ENCODE measurements around the gene TCEAL4. TPM values are rescaled to one million over a fixed set of nuclear protein-coding genes. Genes with fewer than 3 reads are reported as not detected.

TCEAL4 gene
- total RNA-seq, 1 donor from 2014 or later, result 95.5 TPM

GRCh38 chrX:103565197-103565596 is 20.1 kb upstream of the TCEAL4 start:
- TF ChIP-seq, protein P1, sequence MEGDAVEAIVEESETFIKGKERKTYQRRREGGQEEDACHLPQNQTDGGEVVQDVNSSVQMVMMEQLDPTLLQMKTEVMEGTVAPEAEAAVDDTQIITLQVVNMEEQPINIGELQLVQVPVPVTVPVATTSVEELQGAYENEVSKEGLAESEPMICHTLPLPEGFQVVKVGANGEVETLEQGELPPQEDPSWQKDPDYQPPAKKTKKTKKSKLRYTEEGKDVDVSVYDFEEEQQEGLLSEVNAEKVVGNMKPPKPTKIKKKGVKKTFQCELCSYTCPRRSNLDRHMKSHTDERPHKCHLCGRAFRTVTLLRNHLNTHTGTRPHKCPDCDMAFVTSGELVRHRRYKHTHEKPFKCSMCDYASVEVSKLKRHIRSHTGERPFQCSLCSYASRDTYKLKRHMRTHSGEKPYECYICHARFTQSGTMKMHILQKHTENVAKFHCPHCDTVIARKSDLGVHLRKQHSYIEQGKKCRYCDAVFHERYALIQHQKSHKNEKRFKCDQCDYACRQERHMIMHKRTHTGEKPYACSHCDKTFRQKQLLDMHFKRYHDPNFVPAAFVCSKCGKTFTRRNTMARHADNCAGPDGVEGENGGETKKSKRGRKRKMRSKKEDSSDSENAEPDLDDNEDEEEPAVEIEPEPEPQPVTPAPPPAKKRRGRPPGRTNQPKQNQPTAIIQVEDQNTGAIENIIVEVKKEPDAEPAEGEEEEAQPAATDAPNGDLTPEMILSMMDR (IDR thresholded peaks at IDR 0.05; ENCODE audit: unreplicated experiment), result no peak
- no peaks in the 10 kb centered on the region for H3K4me1 Mint-ChIP-seq (ENCODE audit: unreplicated experiment)
- H3K27me3 Mint-ChIP-seq (ENCODE audit: unreplicated experiment), result no peaks in the 10 kb centered on the region
- H3K4me3 Mint-ChIP-seq (ENCODE audit: unreplicated experiment), result no peak overlapping the region
- H3K36me3 Mint-ChIP-seq (ENCODE audit: low read depth, unreplicated experiment), result no peaks in the 10 kb centered on the region
- no peak for DNase-seq (ENCODE audit: low spot score)
- no peaks in the 10 kb centered on the region for H3K9me3 Mint-ChIP-seq (ENCODE audit: unreplicated experiment)
- H3K27ac Mint-ChIP-seq (ENCODE audit: unreplicated experiment), result no peak overlapping the region

DNA sequence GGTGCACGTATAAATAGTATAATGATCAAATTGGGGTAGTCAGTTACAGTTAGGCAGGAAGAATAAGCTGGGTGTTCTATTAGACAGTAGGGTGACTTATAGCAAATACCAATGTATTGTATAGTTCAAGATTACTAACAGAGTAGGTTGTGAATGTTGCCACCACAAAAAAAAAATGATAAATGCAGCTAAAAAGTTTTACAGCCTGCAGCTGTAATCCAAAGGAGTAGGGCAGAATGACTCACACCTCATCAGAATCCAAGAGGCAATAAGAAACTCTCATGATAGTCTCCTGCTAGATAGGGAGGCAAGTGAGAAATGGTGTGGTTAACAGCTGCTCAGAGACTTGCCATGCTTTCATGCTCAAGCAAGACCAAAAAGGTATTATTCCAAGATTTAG is 19.6 kb upstream of the TCEAL4 start:
- Mint-ChIP-seq H3K9me3 (ENCODE audit: unreplicated experiment) (no peaks in the 10 kb centered on the region), H3K4me1 (ENCODE audit: unreplicated experiment) (no peaks in the 10 kb centered on the region), H3K27ac (ENCODE audit: unreplicated experiment) (no peak overlapping the region), H3K27me3 (ENCODE audit: unreplicated experiment) (no peaks in the 10 kb centered on the region), H3K4me3 (ENCODE audit: unreplicated experiment) (no peak overlapping the region), H3K36me3 (ENCODE audit: low read depth, unreplicated experiment) (no peaks in the 10 kb centered on the region)
- TF ChIP-seq, protein P1 (IDR thresholded peaks at IDR 0.05; ENCODE audit: unreplicated experiment), result no peak
- DNase-seq (ENCODE audit: low spot score), result no peak

- no peaks in the 10 kb centered on the region for H3K9me3 Mint-ChIP-seq (ENCODE audit: unreplicated experiment)
- H3K36me3 Mint-ChIP-seq (ENCODE audit: low read depth, unreplicated experiment), result no peaks in the 10 kb centered on the region
- H3K27ac Mint-ChIP-seq (ENCODE audit: unreplicated experiment), result no peak overlapping the region
- no peak for DNase-seq (ENCODE audit: low spot score)
- H3K27me3 Mint-ChIP-seq (ENCODE audit: unreplicated experiment), result peaks cover 3% of the 10 kb centered on the region
- TF ChIP-seq, protein P1 (IDR thresholded peaks at IDR 0.05; ENCODE audit: unreplicated experiment), result no peak
- H3K4me3 Mint-ChIP-seq (ENCODE audit: unreplicated experiment), result no peak overlapping the region
- no peaks in the 10 kb centered on the region for H3K4me1 Mint-ChIP-seq (ENCODE audit: unreplicated experiment)
These were observed 14.2 kb upstream of the TCEAL4 start for GRCh38 chrX:103571121-103571520.

DNA sequence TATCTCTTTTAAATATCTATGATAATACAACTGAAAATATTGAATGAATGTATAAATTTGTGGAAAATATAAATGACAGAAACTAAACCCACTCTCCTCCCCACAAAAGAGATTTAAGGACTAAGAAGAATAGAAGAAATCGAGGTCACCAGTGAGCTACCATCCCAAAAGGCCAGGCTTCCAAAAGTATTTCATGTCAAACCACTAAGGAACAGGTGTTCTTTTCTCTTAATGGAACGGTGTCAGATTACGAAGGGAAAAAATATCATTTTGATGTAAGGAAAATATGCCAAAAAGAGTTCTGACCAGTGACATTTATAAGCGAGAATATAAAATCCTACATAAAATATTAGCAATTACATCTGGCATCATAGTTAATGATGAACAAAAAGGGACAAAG is 13.6 kb upstream of the TCEAL4 start:
- TF ChIP-seq, protein P1 (IDR thresholded peaks at IDR 0.05; ENCODE audit: unreplicated experiment), result no peak
- H3K9me3 Mint-ChIP-seq (ENCODE audit: unreplicated experiment), result no peaks in the 10 kb centered on the region
- no peak overlapping the region for H3K27ac Mint-ChIP-seq (ENCODE audit: unreplicated experiment)
- no peaks in the 10 kb centered on the region for H3K36me3 Mint-ChIP-seq (ENCODE audit: low read depth, unreplicated experiment)
- DNase-seq (ENCODE audit: low spot score), result no peak
- H3K4me3 Mint-ChIP-seq (ENCODE audit: unreplicated experiment), result no peak overlapping the region
- H3K27me3 Mint-ChIP-seq (ENCODE audit: unreplicated experiment), result peaks cover 3% of the 10 kb centered on the region
- no peaks in the 10 kb centered on the region for H3K4me1 Mint-ChIP-seq (ENCODE audit: unreplicated experiment)

DNA sequence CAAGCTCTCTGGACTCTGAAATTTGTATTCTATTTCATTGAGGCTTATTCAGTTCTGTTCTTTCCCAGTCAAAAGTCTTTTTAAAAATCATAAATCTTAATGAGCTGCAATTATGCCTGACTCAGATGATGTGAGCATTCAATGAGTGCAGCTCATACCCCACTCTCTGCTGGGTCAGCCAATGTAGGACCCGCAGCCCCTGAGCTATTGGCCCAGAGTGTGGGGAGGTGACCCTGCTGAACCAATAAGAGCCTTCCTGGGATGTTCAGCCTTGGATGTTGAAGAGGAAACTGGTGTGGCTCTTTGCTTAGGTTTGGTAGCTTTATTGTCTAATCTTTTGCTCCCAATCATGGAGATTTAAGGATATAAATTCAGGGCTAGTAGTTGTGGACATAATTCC is 12.1 kb upstream of the TCEAL4 start:
- peaks cover 3% of the 10 kb centered on the region for H3K27me3 Mint-ChIP-seq (ENCODE audit: unreplicated experiment)
- no peaks in the 10 kb centered on the region for H3K4me1 Mint-ChIP-seq (ENCODE audit: unreplicated experiment)
- no peaks in the 10 kb centered on the region for H3K36me3 Mint-ChIP-seq (ENCODE audit: low read depth, unreplicated experiment)
- H3K4me3 Mint-ChIP-seq (ENCODE audit: unreplicated experiment), result no peak overlapping the region
- TF ChIP-seq, protein P1 (IDR thresholded peaks at IDR 0.05; ENCODE audit: unreplicated experiment), result no peak
- no peak overlapping the region for H3K27ac Mint-ChIP-seq (ENCODE audit: unreplicated experiment)
- no peak for DNase-seq (ENCODE audit: low spot score)
- H3K9me3 Mint-ChIP-seq (ENCODE audit: unreplicated experiment), result no peaks in the 10 kb centered on the region

Data from endothelial cell (in vitro differentiated cells).